Endothelial cell of umbilical vein (primary cell): Measurements from ENCODE around the gene ANKRD39.

Source experiments
- POLR2A ChIP-seq: IDR thresholded peaks from 2 replicates; pipeline ENCODE4 v1.6.1; 2012; ENCODE audit warnings: low read depth, mild to moderate bottlenecking, control low read depth, low read length
- POLR2AphosphoS5 ChIP-seq: IDR thresholded peaks from 2 replicates; pipeline ENCODE4 v1.6.1; 2012; ENCODE audit warnings: low read depth, mild to moderate bottlenecking, control low read depth, low read length, moderate library complexity; ENCODE audit not compliant: insufficient read depth
- TF ChIP-seq, protein P1 (sequence below), 2 donors: IDR thresholded peaks; 1 replicate in 1 of 2; 2 replicates in 1 of 2; pipeline ENCODE4 v1.5.1; 2011; ENCODE audit warnings: low read length in 2 of 2, mild to moderate bottlenecking in 2 of 2, moderate library complexity in 2 of 2, control low read depth in 1 of 2, inconsistent platforms in 1 of 2, low read depth in 1 of 2; ENCODE audit not compliant: insufficient read depth in 1 of 2; ENCODE audit errors: extremely low read depth in 1 of 2

DNA sequence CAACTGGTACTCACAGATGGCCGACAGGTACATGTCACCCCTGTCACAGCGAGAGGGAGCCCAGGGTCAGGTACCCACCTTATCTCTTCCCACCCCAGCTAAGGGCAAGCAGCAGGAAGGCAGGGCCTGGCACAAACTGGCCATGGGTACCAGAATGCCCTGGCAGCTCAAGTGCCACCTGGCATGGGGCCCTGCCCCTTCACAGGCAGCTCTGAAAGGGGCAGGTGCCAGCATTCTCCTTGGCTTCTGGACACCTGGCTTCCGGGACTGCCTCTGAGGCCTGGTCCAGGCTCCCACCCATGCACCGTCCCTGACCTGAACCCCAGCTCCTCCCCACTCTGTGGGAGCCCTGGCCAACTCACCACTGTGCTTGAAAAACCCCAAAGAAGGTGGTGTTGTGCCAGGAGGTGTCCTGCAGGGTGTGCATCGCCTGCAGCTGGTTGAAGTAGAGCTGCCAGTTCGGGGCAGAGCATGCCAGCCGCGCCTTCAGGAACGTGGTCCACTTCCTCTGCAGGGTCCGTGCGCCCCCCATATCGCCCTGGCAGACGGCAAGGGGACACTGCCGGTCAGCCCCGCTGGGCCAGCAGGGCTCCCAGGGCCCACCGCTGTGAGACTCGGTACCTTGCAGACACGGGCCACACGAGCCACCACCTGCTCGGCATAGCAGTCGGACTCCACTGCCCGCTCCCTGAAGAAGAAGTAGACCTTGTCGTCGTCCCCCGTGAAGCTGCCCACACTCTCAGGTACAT is 6.7 kb upstream of the ANKRD39 start:
- TF ChIP-seq, protein P1, sequence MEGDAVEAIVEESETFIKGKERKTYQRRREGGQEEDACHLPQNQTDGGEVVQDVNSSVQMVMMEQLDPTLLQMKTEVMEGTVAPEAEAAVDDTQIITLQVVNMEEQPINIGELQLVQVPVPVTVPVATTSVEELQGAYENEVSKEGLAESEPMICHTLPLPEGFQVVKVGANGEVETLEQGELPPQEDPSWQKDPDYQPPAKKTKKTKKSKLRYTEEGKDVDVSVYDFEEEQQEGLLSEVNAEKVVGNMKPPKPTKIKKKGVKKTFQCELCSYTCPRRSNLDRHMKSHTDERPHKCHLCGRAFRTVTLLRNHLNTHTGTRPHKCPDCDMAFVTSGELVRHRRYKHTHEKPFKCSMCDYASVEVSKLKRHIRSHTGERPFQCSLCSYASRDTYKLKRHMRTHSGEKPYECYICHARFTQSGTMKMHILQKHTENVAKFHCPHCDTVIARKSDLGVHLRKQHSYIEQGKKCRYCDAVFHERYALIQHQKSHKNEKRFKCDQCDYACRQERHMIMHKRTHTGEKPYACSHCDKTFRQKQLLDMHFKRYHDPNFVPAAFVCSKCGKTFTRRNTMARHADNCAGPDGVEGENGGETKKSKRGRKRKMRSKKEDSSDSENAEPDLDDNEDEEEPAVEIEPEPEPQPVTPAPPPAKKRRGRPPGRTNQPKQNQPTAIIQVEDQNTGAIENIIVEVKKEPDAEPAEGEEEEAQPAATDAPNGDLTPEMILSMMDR (IDR thresholded peaks at IDR 0.05; ENCODE audit: extremely low read depth in 1 of 2, insufficient read depth in 1 of 2, low read depth in 1 of 2, low read length in 2 of 2), result no peak
- TF ChIP-seq POLR2AphosphoS5 (no peak), POLR2A (no peak)
